ENCODE data around the gene PIRT.
"Not testable (repeated sequence)": the region's sequence is repeated elsewhere in the genome, so short reads cannot be mapped to it uniquely, and the experiment has no call there.

The PIRT gene

GRCh38 chr17:10837921-10838320 is at the start of gene PIRT:
PIRT (minus strand) TSS chr17:10838087; CDS start chr17:10825645, 12,442 bp downstream.
- no peak for DNase-seq (ENCODE audit: low spot score)

- DNase-seq (ENCODE audit: low spot score) = no peak
Observed at GRCh38 chr17:10881959-10882358, 44.1 kb upstream of the PIRT start.

GRCh38 chr17:10879190-10879836 is 41.4 kb upstream of the PIRT start:
- DNase-seq (ENCODE audit: low spot score) = peak; percentile 20

GRCh38 chr17:10875984-10876555 is 38.2 kb upstream of the PIRT start:
- DNase-seq (ENCODE audit: low spot score) = peak; percentile 67

GRCh38 chr17:10875430-10875851 is 37.6 kb upstream of the PIRT start:
- DNase-seq (ENCODE audit: low spot score) = peak; percentile 26

- no peak for DNase-seq (ENCODE audit: low spot score)
Observed at GRCh38 chr17:10871914-10872313, 34.0 kb upstream of the PIRT start.

- no peak for DNase-seq (ENCODE audit: low spot score)
Observed at GRCh38 chr17:10870336-10871050, 32.6 kb upstream of the PIRT start.

GRCh38 chr17:10868744-10869143 is 30.9 kb upstream of the PIRT start:
- DNase-seq (ENCODE audit: low spot score) = not testable (repeated sequence)

GRCh38 chr17:10859051-10859450 is 21.2 kb upstream of the PIRT start:
- no peak for DNase-seq (ENCODE audit: low spot score)

GRCh38 chr17:10857976-10858375 is 20.1 kb upstream of the PIRT start:
- DNase-seq (ENCODE audit: low spot score) = no peak

GRCh38 chr17:10846636-10847035 is 8.7 kb upstream of the PIRT start:
- not testable (repeated sequence) for DNase-seq (ENCODE audit: low spot score)

GRCh38 chr17:10845388-10845751 is 7.5 kb upstream of the PIRT start:
- DNase-seq (ENCODE audit: low spot score) = no peak

- DNase-seq (ENCODE audit: low spot score) = peak; percentile 93
Observed at GRCh38 chr17:10844621-10845387, 6.9 kb upstream of the PIRT start.

- no peak for DNase-seq (ENCODE audit: low spot score)
Observed at GRCh38 chr17:10843811-10844210, 5.9 kb upstream of the PIRT start.

- no peak for DNase-seq (ENCODE audit: low spot score)
Observed at GRCh38 chr17:10842658-10843057, 4.8 kb upstream of the PIRT start.

GRCh38 chr17:10838682-10839081 is 795 bp upstream of the PIRT start:
- no peak for DNase-seq (ENCODE audit: low spot score)

- no peak for DNase-seq (ENCODE audit: low spot score)
Observed at GRCh38 chr17:10836966-10837590, 809 bp downstream of the PIRT start.

GRCh38 chr17:10836145-10836544 is 1.7 kb downstream of the PIRT start:
- DNase-seq (ENCODE audit: low spot score) = no peak

GRCh38 chr17:10831696-10832095 is 6.2 kb downstream of the PIRT start:
- DNase-seq (ENCODE audit: low spot score) = no peak

GRCh38 chr17:10827898-10828552 is 9.9 kb downstream of the PIRT start:
- no peak for DNase-seq (ENCODE audit: low spot score)

GRCh38 chr17:10824874-10825273 is 13.0 kb downstream of the PIRT start:
- no peak for DNase-seq (ENCODE audit: low spot score)

GRCh38 chr17:10821770-10822169 is 16.1 kb downstream of the PIRT start:
- no peak for DNase-seq (ENCODE audit: low spot score)
